Measurements from ENCODE around the gene HASPIN.

HASPIN gene

DNA sequence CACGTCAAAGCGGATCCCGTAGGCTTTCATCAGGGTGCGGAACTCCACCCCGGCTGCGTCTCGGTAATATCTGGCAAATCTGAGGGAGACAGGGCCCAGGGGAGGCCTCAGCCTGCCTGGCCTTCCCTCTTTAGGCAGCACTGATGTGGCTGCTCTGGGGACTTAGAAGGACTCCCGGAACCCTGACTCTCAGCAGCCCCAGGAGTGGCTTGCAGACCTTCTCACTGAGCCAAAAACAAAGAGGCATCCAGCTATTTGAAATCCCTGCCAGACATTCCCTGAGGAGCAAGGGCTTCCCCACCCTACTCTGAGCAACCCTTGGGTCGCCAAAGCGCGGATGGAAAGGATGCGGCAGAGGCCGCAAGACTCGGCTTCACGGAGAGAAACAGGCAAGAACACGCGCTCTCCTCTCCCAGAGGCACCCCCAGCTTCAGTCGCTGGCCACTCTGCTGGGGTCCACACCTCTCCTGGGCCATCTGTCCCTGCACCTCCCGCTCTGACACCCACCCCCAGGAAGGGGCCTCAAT lies 35.6 kb upstream of the HASPIN start:
- no peak overlapping the region for H3K27ac ChIP-seq
- H3K27me3 ChIP-seq = peaks cover 23% of the 10 kb centered on the region
- TF ChIP-seq, protein P1, sequence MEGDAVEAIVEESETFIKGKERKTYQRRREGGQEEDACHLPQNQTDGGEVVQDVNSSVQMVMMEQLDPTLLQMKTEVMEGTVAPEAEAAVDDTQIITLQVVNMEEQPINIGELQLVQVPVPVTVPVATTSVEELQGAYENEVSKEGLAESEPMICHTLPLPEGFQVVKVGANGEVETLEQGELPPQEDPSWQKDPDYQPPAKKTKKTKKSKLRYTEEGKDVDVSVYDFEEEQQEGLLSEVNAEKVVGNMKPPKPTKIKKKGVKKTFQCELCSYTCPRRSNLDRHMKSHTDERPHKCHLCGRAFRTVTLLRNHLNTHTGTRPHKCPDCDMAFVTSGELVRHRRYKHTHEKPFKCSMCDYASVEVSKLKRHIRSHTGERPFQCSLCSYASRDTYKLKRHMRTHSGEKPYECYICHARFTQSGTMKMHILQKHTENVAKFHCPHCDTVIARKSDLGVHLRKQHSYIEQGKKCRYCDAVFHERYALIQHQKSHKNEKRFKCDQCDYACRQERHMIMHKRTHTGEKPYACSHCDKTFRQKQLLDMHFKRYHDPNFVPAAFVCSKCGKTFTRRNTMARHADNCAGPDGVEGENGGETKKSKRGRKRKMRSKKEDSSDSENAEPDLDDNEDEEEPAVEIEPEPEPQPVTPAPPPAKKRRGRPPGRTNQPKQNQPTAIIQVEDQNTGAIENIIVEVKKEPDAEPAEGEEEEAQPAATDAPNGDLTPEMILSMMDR (IDR thresholded peaks at IDR 0.05) = no peak
- no peak overlapping the region for H3K4me3 ChIP-seq (ENCODE audit: low read depth in 1 of 2, low read length in 1 of 2)
- peaks cover 0 to 1% of the 10 kb centered on the region in 2 experiments for H3K4me1 ChIP-seq (ENCODE audit: control insufficient read depth in 1 of 2, insufficient read depth in 1 of 2, low read depth in 1 of 2, low read length in 1 of 2)
- no peaks in the 10 kb centered on the region for H3K36me3 ChIP-seq
- no peaks in the 10 kb centered on the region for H3K9me3 ChIP-seq

GRCh38 chr17:3688852-3689261 lies 34.8 kb upstream of the HASPIN start:
- Histone ChIP-seq H3K9me3 (no peaks in the 10 kb centered on the region), H3K27ac (no peak overlapping the region), H3K27me3 (peaks cover 31% of the 10 kb centered on the region), H3K4me3 (ENCODE audit: low read depth in 1 of 2, low read length in 1 of 2) (no peak overlapping the region), H3K36me3 (no peaks in the 10 kb centered on the region), H3K4me1 (ENCODE audit: control insufficient read depth in 1 of 2, insufficient read depth in 1 of 2, low read depth in 1 of 2, low read length in 1 of 2) (no peaks in the 10 kb centered on the region)
- TF ChIP-seq, protein P1 (IDR thresholded peaks at IDR 0.05) = no peak

GRCh38 chr17:3689262-3690093 lies 34.2 kb upstream of the HASPIN start:
- no peaks in the 10 kb centered on the region for H3K36me3 ChIP-seq
- no peaks in the 10 kb centered on the region for H3K9me3 ChIP-seq
- H3K4me3 ChIP-seq (ENCODE audit: low read depth in 1 of 2, low read length in 1 of 2) = no peak overlapping the region
- TF ChIP-seq, protein P1 (IDR thresholded peaks at IDR 0.05) = no peak
- H3K27me3 ChIP-seq = peaks cover 31% of the 10 kb centered on the region
- no peak overlapping the region for H3K27ac ChIP-seq
- no peaks in the 10 kb centered on the region for H3K4me1 ChIP-seq (ENCODE audit: control insufficient read depth in 1 of 2, insufficient read depth in 1 of 2, low read depth in 1 of 2, low read length in 1 of 2)

- peaks cover 0 to 3% of the 10 kb centered on the region in 2 experiments for H3K4me1 ChIP-seq (ENCODE audit: control insufficient read depth in 1 of 2, insufficient read depth in 1 of 2, low read depth in 1 of 2, low read length in 1 of 2)
- no peak overlapping the region for H3K4me3 ChIP-seq (ENCODE audit: low read depth in 1 of 2, low read length in 1 of 2)
- H3K36me3 ChIP-seq = no peaks in the 10 kb centered on the region
- H3K9me3 ChIP-seq = no peaks in the 10 kb centered on the region
- TF ChIP-seq, protein P1 (IDR thresholded peaks at IDR 0.05) = no peak
- no peak overlapping the region for H3K27ac ChIP-seq
- peaks cover 33% of the 10 kb centered on the region for H3K27me3 ChIP-seq
These were observed 33.5 kb upstream of the HASPIN start for GRCh38 chr17:3690094-3690715.

DNA sequence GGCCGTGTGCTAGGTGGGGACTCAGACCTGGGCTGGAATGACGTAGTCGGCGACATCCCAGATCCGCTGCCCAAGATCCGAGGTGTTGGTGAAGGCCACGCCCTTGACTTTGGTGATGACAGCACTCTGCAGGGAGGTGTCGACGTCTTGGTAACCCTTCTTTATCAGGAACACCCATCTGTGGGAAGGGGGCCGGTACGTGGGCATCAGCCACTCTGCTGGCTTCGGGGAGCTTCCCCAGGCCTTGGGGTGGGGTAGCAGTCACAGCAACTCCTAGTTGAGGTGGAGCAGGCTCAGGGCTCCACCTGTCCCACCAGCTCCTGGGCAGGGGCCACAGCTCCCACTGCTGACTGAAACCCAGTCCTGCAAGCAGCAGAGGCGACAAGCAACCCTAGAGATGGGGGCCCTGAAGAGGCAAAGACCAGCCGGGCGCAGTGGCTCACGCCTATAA lies 32.1 kb upstream of the HASPIN start:
- H3K27ac ChIP-seq = no peak overlapping the region
- peaks cover 11 to 15% of the 10 kb centered on the region in 2 experiments for H3K4me1 ChIP-seq (ENCODE audit: control insufficient read depth in 1 of 2, insufficient read depth in 1 of 2, low read depth in 1 of 2, low read length in 1 of 2)
- H3K27me3 ChIP-seq = peaks cover 42% of the 10 kb centered on the region
- no peak overlapping the region for H3K4me3 ChIP-seq (ENCODE audit: low read depth in 1 of 2, low read length in 1 of 2)
- TF ChIP-seq, protein P1 (IDR thresholded peaks at IDR 0.05) = no peak
- H3K36me3 ChIP-seq = no peaks in the 10 kb centered on the region
- H3K9me3 ChIP-seq = no peaks in the 10 kb centered on the region
